Measurements from ENCODE around the gene TBRG4.
"Not testable (repeated sequence)": the region's sequence is repeated elsewhere in the genome, so short reads cannot be mapped to it uniquely, and the experiment has no call there.

The TBRG4 gene

GRCh38 chr7:45130910-45131309 lies 19.4 kb upstream of the TBRG4 start:
- Mint-ChIP-seq H3K27me3 (peaks cover 9% of the 10 kb centered on the region), H3K27ac (no peak overlapping the region), H3K36me3 (no peaks in the 10 kb centered on the region), H3K4me3 (no peak overlapping the region), H3K9me3 (no peaks in the 10 kb centered on the region), H3K4me1 (peaks cover 2% of the 10 kb centered on the region)
- ATAC-seq = no peak

- no peak for ATAC-seq
- no peak overlapping the region for H3K4me3 Mint-ChIP-seq
- H3K27ac Mint-ChIP-seq = no peak overlapping the region
- H3K36me3 Mint-ChIP-seq = no peaks in the 10 kb centered on the region
- peaks cover 9% of the 10 kb centered on the region for H3K27me3 Mint-ChIP-seq
- H3K9me3 Mint-ChIP-seq = no peaks in the 10 kb centered on the region
- H3K4me1 Mint-ChIP-seq = no peaks in the 10 kb centered on the region
These were observed 18.4 kb upstream of the TBRG4 start for GRCh38 chr7:45129906-45130305.

GRCh38 chr7:45129181-45129800 lies 17.8 kb upstream of the TBRG4 start:
- Mint-ChIP-seq H3K27me3 (peaks cover 9% of the 10 kb centered on the region), H3K27ac (no peak overlapping the region), H3K4me1 (no peaks in the 10 kb centered on the region), H3K9me3 (no peaks in the 10 kb centered on the region), H3K36me3 (no peaks in the 10 kb centered on the region), H3K4me3 (no peak overlapping the region)
- no peak for ATAC-seq

- ATAC-seq = no peak
- no peaks in the 10 kb centered on the region for H3K9me3 Mint-ChIP-seq
- no peaks in the 10 kb centered on the region for H3K36me3 Mint-ChIP-seq
- H3K27ac Mint-ChIP-seq = no peak overlapping the region
- H3K4me3 Mint-ChIP-seq = no peak overlapping the region
- peaks cover 2% of the 10 kb centered on the region for H3K27me3 Mint-ChIP-seq
- peaks cover 10% of the 10 kb centered on the region for H3K4me1 Mint-ChIP-seq
These were observed 15.4 kb upstream of the TBRG4 start for GRCh38 chr7:45126920-45127319.

GRCh38 chr7:45126201-45126600 lies 14.7 kb upstream of the TBRG4 start:
- H3K27ac Mint-ChIP-seq = no peak overlapping the region
- H3K36me3 Mint-ChIP-seq = no peaks in the 10 kb centered on the region
- peaks cover 10% of the 10 kb centered on the region for H3K4me1 Mint-ChIP-seq
- H3K27me3 Mint-ChIP-seq = no peaks in the 10 kb centered on the region
- no peak overlapping the region for H3K4me3 Mint-ChIP-seq
- ATAC-seq = no peak
- no peaks in the 10 kb centered on the region for H3K9me3 Mint-ChIP-seq

- no peak overlapping the region for H3K4me3 Mint-ChIP-seq
- no peaks in the 10 kb centered on the region for H3K9me3 Mint-ChIP-seq
- no peak overlapping the region for H3K27ac Mint-ChIP-seq
- H3K27me3 Mint-ChIP-seq = no peaks in the 10 kb centered on the region
- no peak for ATAC-seq
- peaks cover 10% of the 10 kb centered on the region for H3K4me1 Mint-ChIP-seq
- H3K36me3 Mint-ChIP-seq = no peaks in the 10 kb centered on the region
These were observed 13.9 kb upstream of the TBRG4 start for GRCh38 chr7:45125193-45125904.

- H3K36me3 Mint-ChIP-seq = no peaks in the 10 kb centered on the region
- no peak overlapping the region for H3K4me3 Mint-ChIP-seq
- no peaks in the 10 kb centered on the region for H3K9me3 Mint-ChIP-seq
- no peak for ATAC-seq
- H3K27me3 Mint-ChIP-seq = no peaks in the 10 kb centered on the region
- peaks cover 10% of the 10 kb centered on the region for H3K4me1 Mint-ChIP-seq
- no peak overlapping the region for H3K27ac Mint-ChIP-seq
These were observed 12.6 kb upstream of the TBRG4 start for GRCh38 chr7:45123913-45124710.

- Mint-ChIP-seq H3K9me3 (no peaks in the 10 kb centered on the region), H3K27ac (peak overlapping the region; percentile 48), H3K27me3 (peaks cover 8% of the 10 kb centered on the region), H3K4me1 (peaks cover 10% of the 10 kb centered on the region), H3K4me3 (no peak overlapping the region), H3K36me3 (no peaks in the 10 kb centered on the region)
- no peak for ATAC-seq
These were observed 11.7 kb upstream of the TBRG4 start for GRCh38 chr7:45122975-45123860.

GRCh38 chr7:45119550-45119949 lies 8.1 kb upstream of the TBRG4 start:
- Mint-ChIP-seq H3K4me3 (no peak overlapping the region), H3K36me3 (no peaks in the 10 kb centered on the region), H3K27me3 (peaks cover 22% of the 10 kb centered on the region), H3K9me3 (no peaks in the 10 kb centered on the region), H3K4me1 (peaks cover 10% of the 10 kb centered on the region), H3K27ac (no peak overlapping the region)
- ATAC-seq = no peak

- ATAC-seq = no peak
- H3K4me3 Mint-ChIP-seq = no peak overlapping the region
- peaks cover 10% of the 10 kb centered on the region for H3K4me1 Mint-ChIP-seq
- no peaks in the 10 kb centered on the region for H3K9me3 Mint-ChIP-seq
- H3K36me3 Mint-ChIP-seq = no peaks in the 10 kb centered on the region
- no peak overlapping the region for H3K27ac Mint-ChIP-seq
- peaks cover 22% of the 10 kb centered on the region for H3K27me3 Mint-ChIP-seq
These were observed 7.4 kb upstream of the TBRG4 start for GRCh38 chr7:45118889-45119331.

- no peak for ATAC-seq
- Mint-ChIP-seq H3K9me3 (no peaks in the 10 kb centered on the region), H3K4me3 (no peak overlapping the region), H3K27me3 (peaks cover 22% of the 10 kb centered on the region), H3K36me3 (no peaks in the 10 kb centered on the region), H3K4me1 (peaks cover 4% of the 10 kb centered on the region), H3K27ac (no peak overlapping the region)
These were observed 6.8 kb upstream of the TBRG4 start for GRCh38 chr7:45118292-45118691.

GRCh38 chr7:45117582-45117981 lies 6.1 kb upstream of the TBRG4 start:
- H3K27me3 Mint-ChIP-seq = peaks cover 22% of the 10 kb centered on the region
- H3K9me3 Mint-ChIP-seq = no peaks in the 10 kb centered on the region
- no peaks in the 10 kb centered on the region for H3K36me3 Mint-ChIP-seq
- ATAC-seq = no peak
- no peak overlapping the region for H3K4me3 Mint-ChIP-seq
- no peak overlapping the region for H3K27ac Mint-ChIP-seq
- no peaks in the 10 kb centered on the region for H3K4me1 Mint-ChIP-seq

- Mint-ChIP-seq H3K36me3 (no peaks in the 10 kb centered on the region), H3K9me3 (no peaks in the 10 kb centered on the region), H3K27me3 (peaks cover 22% of the 10 kb centered on the region), H3K4me3 (no peak overlapping the region), H3K27ac (no peak overlapping the region), H3K4me1 (peaks cover 6% of the 10 kb centered on the region)
- ATAC-seq = no peak
These were observed 4.6 kb upstream of the TBRG4 start for GRCh38 chr7:45116048-45116447.

GRCh38 chr7:45114926-45115325 lies 3.4 kb upstream of the TBRG4 start:
- peaks cover 22% of the 10 kb centered on the region for H3K27me3 Mint-ChIP-seq
- H3K27ac Mint-ChIP-seq = no peak overlapping the region
- H3K9me3 Mint-ChIP-seq = no peaks in the 10 kb centered on the region
- peaks cover 4% of the 10 kb centered on the region for H3K36me3 Mint-ChIP-seq
- peaks cover 13% of the 10 kb centered on the region for H3K4me1 Mint-ChIP-seq
- no peak overlapping the region for H3K4me3 Mint-ChIP-seq
- ATAC-seq = no peak

- not testable (repeated sequence) for ATAC-seq, H3K27ac Mint-ChIP-seq, H3K4me3 Mint-ChIP-seq, H3K9me3 Mint-ChIP-seq, H3K36me3 Mint-ChIP-seq
- Mint-ChIP-seq H3K4me1 (peaks cover 15% of the 10 kb centered on the region), H3K27me3 (peaks cover 22% of the 10 kb centered on the region)
These were observed 2.8 kb upstream of the TBRG4 start for GRCh38 chr7:45114257-45114656.
